Activated CD8-positive, alpha-beta memory T cell treated with anti-CD3 and anti-CD28 coated beads, Interleukin-2, amount 10 ng/mL, durations not matched to agents 7 days and 5 days (primary cell): ENCODE measurements around the gene PIK3R6. TPM values are rescaled to one million over a fixed set of nuclear protein-coding genes. Genes with fewer than 3 reads are reported as not detected.
"Not testable (repeated sequence)": the region's sequence is repeated elsewhere in the genome, so short reads cannot be mapped to it uniquely, and the experiment has no call there.

Experiments used
- ATAC-seq: fragments of 150-1000 bp; cut with Tn5 transposase; one replicate; pipeline ENCODE4 v1.10.0; 2021; ENCODE audit warnings: moderate library complexity
- CTCF ChIA-PET: fragments of 350-600 bp; sonication (Branson Sonifier 250); formaldehyde crosslinking; loops from one replicate; lab custom pipeline; 2021; ENCODE audit warnings: antibody characterized with exemption; lab: Charles Lee
- DNase-seq: peaks from one replicate; pipeline ENCODE4 v3.0.0-alpha.2; 2020
- H3K27ac Mint-ChIP-seq: one replicate; pipeline ENCODE4 v1.8.0; 2021; ENCODE audit warnings: mild to moderate bottlenecking, mixed read lengths
- H3K27me3 Mint-ChIP-seq: one replicate; pipeline ENCODE4 v1.8.0; 2021; ENCODE audit warnings: mixed read lengths
- H3K36me3 Mint-ChIP-seq: one replicate; pipeline ENCODE4 v1.8.0; 2021; ENCODE audit warnings: mild to moderate bottlenecking, mixed read lengths
- H3K4me1 Mint-ChIP-seq: one replicate; pipeline ENCODE4 v1.8.0; 2021; ENCODE audit warnings: mixed read lengths
- H3K4me3 Mint-ChIP-seq: one replicate; pipeline ENCODE4 v1.8.0; 2021; ENCODE audit warnings: mild to moderate bottlenecking, moderate library complexity, mixed read lengths
- H3K9me3 Mint-ChIP-seq: one replicate; pipeline ENCODE4 v1.8.0; 2022; ENCODE audit warnings: low read depth, mixed read lengths
- total RNA-seq, 2 experiments: library from RNA; stranded (reverse); gene quantifications; one replicate each; pipeline ENCODE4 v1.2.3, GENCODE V29; 2021

PIK3R6 gene
- total RNA-seq, 2 experiments from 2014 or later: 1.3 to 4.9 TPM

- peaks cover 36% of the 10 kb centered on the region for H3K36me3 Mint-ChIP-seq
- ATAC-seq: no peak
- H3K4me1 Mint-ChIP-seq: peaks cover 15% of the 10 kb centered on the region
- no peak for DNase-seq
- no peak overlapping the region for H3K4me3 Mint-ChIP-seq
- no peaks in the 10 kb centered on the region for H3K27me3 Mint-ChIP-seq
- no peaks in the 10 kb centered on the region for H3K9me3 Mint-ChIP-seq
- CTCF ChIA-PET: interaction anchor here (0.8 to 2.2 kb wide), 4 partner anchors 12 to 144 kb away, joined by 3 to 8 read pairs (median 4); no protein-coding TSS in a partner anchor
- no peak overlapping the region for H3K27ac Mint-ChIP-seq
These were observed 22.2 kb upstream of the PIK3R6 start for GRCh38 chr17:8889458-8890210.

- no peaks in the 10 kb centered on the region for H3K9me3 Mint-ChIP-seq
- H3K27ac Mint-ChIP-seq: no peak overlapping the region
- ATAC-seq (no peak), DNase-seq (no peak)
- peaks cover 12% of the 10 kb centered on the region for H3K4me1 Mint-ChIP-seq
- peaks cover 41% of the 10 kb centered on the region for H3K36me3 Mint-ChIP-seq
- no peaks in the 10 kb centered on the region for H3K27me3 Mint-ChIP-seq
- no peak overlapping the region for H3K4me3 Mint-ChIP-seq
- CTCF ChIA-PET: interaction anchor here (0.8 to 2.2 kb wide), 3 partner anchors 12 to 143 kb away, joined by 3 to 8 read pairs (median 3); no protein-coding TSS in a partner anchor
These were observed 21.3 kb upstream of the PIK3R6 start for GRCh38 chr17:8888704-8889302.

GRCh38 chr17:8887834-8888703 is 20.6 kb upstream of the PIK3R6 start:
- CTCF ChIA-PET: interaction anchor here (1.2 to 2.2 kb wide), 2 partner anchors 110 to 142 kb away, joined by 3 to 8 read pairs; no protein-coding TSS in a partner anchor
- peaks cover 44% of the 10 kb centered on the region for H3K36me3 Mint-ChIP-seq
- H3K27me3 Mint-ChIP-seq: no peaks in the 10 kb centered on the region
- H3K9me3 Mint-ChIP-seq: no peaks in the 10 kb centered on the region
- no peak overlapping the region for H3K4me3 Mint-ChIP-seq
- no peak overlapping the region for H3K27ac Mint-ChIP-seq
- DNase-seq: no peak
- no peak for ATAC-seq
- peaks cover 12% of the 10 kb centered on the region for H3K4me1 Mint-ChIP-seq

- no peak for ATAC-seq
- no peak for DNase-seq
- H3K27me3 Mint-ChIP-seq: no peaks in the 10 kb centered on the region
- H3K27ac Mint-ChIP-seq: no peak overlapping the region
- CTCF ChIA-PET: interaction anchor here (1.6 kb wide), 1 partner anchor 8 kb away, joined by 6 read pairs; no protein-coding TSS in a partner anchor
- peaks cover 40% of the 10 kb centered on the region for H3K36me3 Mint-ChIP-seq
- no peak overlapping the region for H3K4me3 Mint-ChIP-seq
- H3K9me3 Mint-ChIP-seq: no peaks in the 10 kb centered on the region
- peaks cover 5% of the 10 kb centered on the region for H3K4me1 Mint-ChIP-seq
These were observed 19.8 kb upstream of the PIK3R6 start for GRCh38 chr17:8887301-8887700.

- Mint-ChIP-seq H3K9me3 (no peaks in the 10 kb centered on the region), H3K4me1 (no peaks in the 10 kb centered on the region), H3K27ac (peak overlapping the region; percentile 28), H3K4me3 (no peak overlapping the region), H3K27me3 (no peaks in the 10 kb centered on the region), H3K36me3 (peaks cover 36% of the 10 kb centered on the region)
- CTCF ChIA-PET: interaction anchor here (1.6 kb wide), 1 partner anchor 9 kb away, joined by 6 read pairs; no protein-coding TSS in a partner anchor
- DNase-seq (no peak), ATAC-seq (no peak)
These were observed 18.7 kb upstream of the PIK3R6 start for GRCh38 chr17:8885967-8886684.

- H3K27ac Mint-ChIP-seq, H3K9me3 Mint-ChIP-seq, H3K27me3 Mint-ChIP-seq, H3K4me1 Mint-ChIP-seq, H3K4me3 Mint-ChIP-seq: not testable (repeated sequence)
- CTCF ChIA-PET: interaction anchor here (1.6 kb wide), 1 partner anchor 10 kb away, joined by 6 read pairs; no protein-coding TSS in a partner anchor
- DNase-seq (peak; percentile 75), ATAC-seq (peak; percentile 76)
- peaks cover 39% of the 10 kb centered on the region for H3K36me3 Mint-ChIP-seq
These were observed 17.9 kb upstream of the PIK3R6 start for GRCh38 chr17:8885163-8885966.

- Mint-ChIP-seq H3K27me3 (no peaks in the 10 kb centered on the region), H3K4me3 (no peak overlapping the region), H3K27ac (no peak overlapping the region), H3K36me3 (peaks cover 40% of the 10 kb centered on the region), H3K9me3 (no peaks in the 10 kb centered on the region), H3K4me1 (no peaks in the 10 kb centered on the region)
- no peak for ATAC-seq
- DNase-seq: no peak
- CTCF ChIA-PET: interaction anchor here (2.4 kb wide), 1 partner anchor 11 kb away, joined by 7 read pairs; no protein-coding TSS in a partner anchor
These were observed 17.0 kb upstream of the PIK3R6 start for GRCh38 chr17:8884336-8884990.

- Mint-ChIP-seq H3K9me3 (no peaks in the 10 kb centered on the region), H3K36me3 (peaks cover 42% of the 10 kb centered on the region), H3K27ac (no peak overlapping the region), H3K27me3 (no peaks in the 10 kb centered on the region), H3K4me1 (no peaks in the 10 kb centered on the region), H3K4me3 (no peak overlapping the region)
- DNase-seq (no peak), ATAC-seq (no peak)
- CTCF ChIA-PET: interaction anchor here (2.4 kb wide), 1 partner anchor 12 kb away, joined by 7 read pairs; no protein-coding TSS in a partner anchor
These were observed 15.9 kb upstream of the PIK3R6 start for GRCh38 chr17:8883353-8883752.

- H3K36me3 Mint-ChIP-seq: peaks cover 43% of the 10 kb centered on the region
- CTCF ChIA-PET: no interaction called here
These were observed 14.1 kb upstream of the PIK3R6 start for GRCh38 chr17:8881606-8882005.

GRCh38 chr17:8880466-8880865 is 13.0 kb upstream of the PIK3R6 start:
- Mint-ChIP-seq H3K9me3 (no peaks in the 10 kb centered on the region), H3K27ac (no peak overlapping the region), H3K27me3 (no peaks in the 10 kb centered on the region), H3K4me1 (no peaks in the 10 kb centered on the region), H3K4me3 (no peak overlapping the region), H3K36me3 (peaks cover 36% of the 10 kb centered on the region)
- CTCF ChIA-PET: no interaction called here
- ATAC-seq (no peak), DNase-seq (no peak)

More at GRCh38 chr17:8881606-8882005, 14.1 kb upstream of the PIK3R6 start:
- H3K9me3 Mint-ChIP-seq: no peaks in the 10 kb centered on the region
- no peak overlapping the region for H3K4me3 Mint-ChIP-seq
- DNase-seq: no peak
- no peaks in the 10 kb centered on the region for H3K27me3 Mint-ChIP-seq
- ATAC-seq: no peak
- H3K27ac Mint-ChIP-seq: no peak overlapping the region
- H3K4me1 Mint-ChIP-seq: no peaks in the 10 kb centered on the region

GRCh38 chr17:8879410-8879809 is 11.9 kb upstream of the PIK3R6 start:
- ATAC-seq (no peak), DNase-seq (no peak)
- Mint-ChIP-seq H3K4me1 (no peaks in the 10 kb centered on the region), H3K36me3 (peaks cover 34% of the 10 kb centered on the region), H3K27me3 (no peaks in the 10 kb centered on the region), H3K27ac (no peak overlapping the region), H3K9me3 (no peaks in the 10 kb centered on the region), H3K4me3 (no peak overlapping the region)
- CTCF ChIA-PET: interaction anchor here (1.7 kb wide), 1 partner anchor 16 kb away, joined by 4 read pairs; no protein-coding TSS in a partner anchor
